WERI-Rb-1 (cell line): Measurements from ENCODE around the gene COPS7A.
"Not testable (repeated sequence)": the region's sequence is repeated elsewhere in the genome, so short reads cannot be mapped to it uniquely, and the experiment has no call there.

Experiments
- DNase-seq: peaks from one replicate; pipeline ENCODE4 v3.0.0-alpha.2; 2020
- H3K27ac ChIP-seq: fragments of 250-450 bp; sonication (Bioruptor Pico); 2 replicates; pipeline ENCODE4 v1.5.1; 2020; ENCODE audit warnings: mild to moderate bottlenecking, moderate library complexity
- H3K27me3 ChIP-seq: fragments of 250-450 bp; sonication (Bioruptor Pico); 2 replicates; pipeline ENCODE4 v1.5.1; 2021; ENCODE audit warnings: mild to moderate bottlenecking, low read depth, moderate library complexity; ENCODE audit not compliant: insufficient read depth, severe bottlenecking
- H3K36me3 ChIP-seq: fragments of 250-450 bp; sonication (Bioruptor Pico); 2 replicates; pipeline ENCODE4 v1.5.1; 2020; ENCODE audit warnings: mild to moderate bottlenecking, moderate library complexity
- H3K4me3 ChIP-seq: 2 replicates; pipeline ENCODE4 v1.5.1; 2011; ENCODE audit warnings: low read depth, mild to moderate bottlenecking, control low read depth, low read length
- H3K9me3 ChIP-seq: fragments of 250-450 bp; sonication (Bioruptor Pico); 2 replicates; pipeline ENCODE4 v1.5.1; 2021; ENCODE audit warnings: mild to moderate bottlenecking, moderate library complexity; ENCODE audit not compliant: severe bottlenecking
- TF ChIP-seq, protein P1 (sequence below): IDR thresholded peaks from 2 replicates; pipeline ENCODE4 v1.5.1; 2011; ENCODE audit warnings: low read depth, mild to moderate bottlenecking, control low read depth, inconsistent platforms, low read length

The COPS7A gene

DNA sequence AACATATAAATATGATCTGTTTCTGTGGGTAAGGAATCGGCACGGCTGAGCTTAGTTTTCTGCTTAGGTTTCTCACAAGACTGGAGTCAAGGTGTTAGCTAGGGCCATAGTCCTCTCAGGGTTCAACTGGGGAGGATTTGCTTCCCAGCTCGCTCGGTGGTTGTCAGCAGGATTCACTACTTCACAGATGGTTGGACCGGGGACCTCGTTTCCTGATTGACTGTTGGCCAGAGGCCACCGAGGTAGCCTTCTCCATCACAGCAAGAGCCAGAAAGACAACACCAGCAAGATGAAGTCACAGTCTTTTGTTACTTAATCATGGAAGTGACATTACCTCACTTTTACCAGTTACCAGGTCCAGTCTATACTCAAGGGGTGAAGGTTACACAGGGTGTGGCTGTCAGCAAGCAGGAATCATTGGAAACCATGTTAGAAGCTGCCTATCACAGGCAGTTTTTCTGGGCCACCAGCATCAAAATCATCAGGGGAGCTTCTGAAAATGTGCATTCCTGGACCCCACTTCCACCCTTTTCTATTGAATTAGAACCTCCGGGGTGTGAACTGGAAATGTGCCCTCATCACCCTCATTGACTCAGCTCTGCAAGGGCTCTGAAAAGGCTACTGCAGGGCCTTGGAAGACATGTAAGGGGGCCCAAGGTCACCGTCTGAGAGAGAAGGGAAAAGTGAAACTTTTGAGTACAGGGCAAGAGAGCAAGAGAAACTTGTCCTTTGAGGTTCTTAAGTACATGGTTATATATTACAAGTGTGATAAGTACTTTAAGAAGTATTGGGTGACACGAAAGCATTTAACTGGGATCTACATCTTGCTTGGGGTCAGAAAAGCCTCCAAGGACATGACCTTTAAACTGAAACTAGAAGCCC is 10.9 kb downstream of the COPS7A start:
- H3K27ac ChIP-seq, result no peak overlapping the region
- H3K27me3 ChIP-seq, result no peaks in the 10 kb centered on the region
- TF ChIP-seq, protein P1, sequence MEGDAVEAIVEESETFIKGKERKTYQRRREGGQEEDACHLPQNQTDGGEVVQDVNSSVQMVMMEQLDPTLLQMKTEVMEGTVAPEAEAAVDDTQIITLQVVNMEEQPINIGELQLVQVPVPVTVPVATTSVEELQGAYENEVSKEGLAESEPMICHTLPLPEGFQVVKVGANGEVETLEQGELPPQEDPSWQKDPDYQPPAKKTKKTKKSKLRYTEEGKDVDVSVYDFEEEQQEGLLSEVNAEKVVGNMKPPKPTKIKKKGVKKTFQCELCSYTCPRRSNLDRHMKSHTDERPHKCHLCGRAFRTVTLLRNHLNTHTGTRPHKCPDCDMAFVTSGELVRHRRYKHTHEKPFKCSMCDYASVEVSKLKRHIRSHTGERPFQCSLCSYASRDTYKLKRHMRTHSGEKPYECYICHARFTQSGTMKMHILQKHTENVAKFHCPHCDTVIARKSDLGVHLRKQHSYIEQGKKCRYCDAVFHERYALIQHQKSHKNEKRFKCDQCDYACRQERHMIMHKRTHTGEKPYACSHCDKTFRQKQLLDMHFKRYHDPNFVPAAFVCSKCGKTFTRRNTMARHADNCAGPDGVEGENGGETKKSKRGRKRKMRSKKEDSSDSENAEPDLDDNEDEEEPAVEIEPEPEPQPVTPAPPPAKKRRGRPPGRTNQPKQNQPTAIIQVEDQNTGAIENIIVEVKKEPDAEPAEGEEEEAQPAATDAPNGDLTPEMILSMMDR, result no peak

DNA sequence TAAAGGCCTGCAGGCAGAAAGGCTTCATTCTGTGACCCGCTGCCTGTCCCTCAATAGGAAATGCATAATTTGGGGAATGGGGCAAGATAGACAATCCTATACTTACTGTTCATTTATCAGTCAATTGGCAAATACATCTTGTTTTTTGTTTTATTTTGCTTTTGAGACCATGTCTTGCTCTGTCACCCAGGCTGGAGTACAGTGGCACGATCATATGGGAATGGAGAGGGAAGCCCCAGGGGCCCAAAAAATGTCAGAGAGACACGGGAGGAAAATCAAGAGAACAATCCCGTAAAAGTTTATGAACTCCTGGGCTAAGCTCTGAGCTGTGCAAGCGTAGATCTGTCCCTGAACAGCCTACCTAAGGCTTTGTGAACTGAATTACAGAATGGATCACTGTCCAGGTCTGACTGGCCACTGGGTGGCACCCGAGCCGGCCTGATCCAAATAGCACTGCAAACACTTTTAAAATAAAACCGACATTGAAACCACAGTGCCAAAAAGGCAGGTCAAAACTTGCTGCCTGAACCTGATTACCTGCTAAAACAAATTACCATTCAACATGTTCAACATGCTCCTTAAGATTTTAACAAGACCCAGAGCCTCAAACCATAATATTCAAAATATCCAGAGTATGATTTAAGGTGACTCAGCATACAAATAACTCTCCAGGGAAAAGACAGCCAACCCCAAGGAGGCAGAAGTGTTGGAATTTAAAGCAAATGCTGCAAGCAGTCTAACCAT is 11.8 kb downstream of the COPS7A start:
- Histone ChIP-seq H3K9me3 (no peaks in the 10 kb centered on the region), H3K36me3 (peaks cover 9% of the 10 kb centered on the region), H3K4me3 (no peak overlapping the region), H3K27ac (peak overlapping the region; percentile 60), H3K27me3 (no peaks in the 10 kb centered on the region)
- TF ChIP-seq, protein P1, result peak; percentile 81
- peak; percentile 72 for DNase-seq

More for the DNA sequence above, 10.9 kb downstream of the COPS7A start:
- Histone ChIP-seq H3K36me3 (peaks cover 14% of the 10 kb centered on the region), H3K4me3 (no peak overlapping the region), H3K9me3 (no peaks in the 10 kb centered on the region)
- peak; percentile 34 for DNase-seq

DNA sequence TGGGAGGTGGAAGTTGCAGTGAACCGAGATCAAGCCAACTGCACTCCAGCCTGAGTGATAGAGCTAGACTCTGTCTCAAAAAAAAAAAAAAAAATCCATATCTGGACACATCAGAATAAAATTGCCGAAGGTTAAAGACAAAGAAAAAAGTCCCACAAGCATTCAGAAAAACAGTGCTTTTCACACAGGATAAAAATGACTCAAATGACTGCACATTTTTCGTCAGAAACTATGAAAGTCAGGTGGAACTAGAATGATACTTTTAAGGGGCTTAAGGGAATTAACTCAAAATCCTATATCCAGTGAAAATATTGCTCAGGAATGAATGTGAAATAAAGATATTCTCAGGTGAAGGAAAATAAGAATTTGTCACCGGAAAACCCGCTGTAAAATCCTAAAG is 12.9 kb downstream of the COPS7A start:
- no peak overlapping the region for H3K27ac ChIP-seq
- H3K9me3 ChIP-seq, result no peaks in the 10 kb centered on the region
- DNase-seq, result no peak
- TF ChIP-seq, protein P1, result no peak
- no peak overlapping the region for H3K4me3 ChIP-seq
- H3K36me3 ChIP-seq, result no peaks in the 10 kb centered on the region; the same call in 1 of the 2 replicates
- no peaks in the 10 kb centered on the region for H3K27me3 ChIP-seq

DNA sequence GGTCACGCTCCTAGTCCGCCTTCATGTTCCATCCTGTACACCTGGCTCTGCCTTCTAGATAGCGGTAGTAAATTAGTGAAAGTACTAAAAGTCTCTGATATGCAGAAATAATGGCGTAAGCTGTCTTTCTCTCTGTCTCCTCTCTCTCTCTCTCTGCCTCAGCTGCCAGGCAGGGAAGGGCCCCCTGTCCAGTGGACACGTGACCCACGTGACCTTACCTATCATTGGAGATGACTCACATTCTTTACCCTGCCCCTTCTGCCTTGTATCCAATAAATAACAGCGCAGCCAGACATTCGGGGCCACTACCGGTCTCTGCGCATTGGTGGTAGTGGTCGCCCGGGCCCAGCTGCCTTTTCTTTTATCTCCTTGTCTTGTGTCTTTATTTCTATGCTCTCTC is 18.2 kb downstream of the COPS7A start:
- DNase-seq, result not testable (repeated sequence)

DNA sequence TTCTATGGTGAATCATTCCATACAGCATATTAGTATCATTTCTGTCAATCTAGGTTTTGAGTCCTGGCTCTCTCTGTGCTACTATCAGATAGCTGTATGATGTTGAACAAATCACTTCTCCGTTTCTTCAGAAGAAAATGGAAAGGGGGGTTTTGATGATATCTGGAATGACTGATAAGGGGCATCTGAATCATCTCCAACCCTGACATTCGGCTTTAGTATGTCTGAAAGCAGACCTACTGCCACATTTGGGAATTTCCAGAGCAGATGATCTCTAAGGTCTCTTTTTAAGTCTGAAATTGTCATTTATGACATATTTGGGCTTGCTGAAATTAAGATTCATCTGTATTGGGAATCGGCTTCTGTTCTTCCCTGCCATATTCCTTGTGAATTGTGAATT is 19.0 kb downstream of the COPS7A start:
- H3K36me3 ChIP-seq, result peaks cover 24% of the 10 kb centered on the region
- TF ChIP-seq, protein P1, result no peak
- no peaks in the 10 kb centered on the region for H3K27me3 ChIP-seq
- no peak overlapping the region for H3K4me3 ChIP-seq
- no peak overlapping the region for H3K27ac ChIP-seq
- no peaks in the 10 kb centered on the region for H3K9me3 ChIP-seq
- DNase-seq, result no peak

More for the DNA sequence above, 18.2 kb downstream of the COPS7A start:
- H3K27ac ChIP-seq, H3K4me3 ChIP-seq, H3K27me3 ChIP-seq, H3K9me3 ChIP-seq: not testable (repeated sequence)
- peaks cover 17% of the 10 kb centered on the region for H3K36me3 ChIP-seq

DNA sequence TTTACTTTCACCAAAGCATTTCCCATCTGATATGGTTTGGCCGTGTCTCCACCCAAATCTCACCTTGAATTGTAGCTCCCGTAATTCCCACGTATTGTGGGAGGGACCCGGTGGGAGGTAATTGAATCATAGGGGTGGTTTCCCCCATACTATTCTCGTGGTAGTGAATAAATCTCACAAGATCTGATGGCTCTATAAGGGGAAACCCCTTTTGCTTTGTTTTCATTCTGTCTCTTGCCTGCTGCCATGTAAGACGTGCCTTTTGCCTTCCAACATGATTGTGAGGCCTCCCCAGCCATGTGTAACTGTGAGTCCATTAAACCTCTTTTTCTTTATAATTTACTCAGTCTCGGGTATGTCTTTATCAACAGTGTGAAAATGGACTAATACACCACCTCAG is 19.5 kb downstream of the COPS7A start:
- not testable (repeated sequence) for H3K27ac ChIP-seq, H3K4me3 ChIP-seq, H3K9me3 ChIP-seq, DNase-seq, H3K27me3 ChIP-seq
- peaks cover 29% of the 10 kb centered on the region for H3K36me3 ChIP-seq
